ENCODE data around the gene BCL6. TPM values are rescaled to one million over a fixed set of nuclear protein-coding genes. Genes with fewer than 3 reads are reported as not detected.

BCL6 gene
- total RNA-seq, 1 donor from 2014 or later, result 106 TPM

- TF ChIP-seq CTCF (IDR thresholded peaks at IDR 0.05), result no peak
- no peak for ATAC-seq
- H3K4me1 ChIP-seq, result no peaks in the 10 kb centered on the region
- no peaks in the 10 kb centered on the region for H3K27me3 ChIP-seq
- no peak for DNase-seq
- H3K9me3 ChIP-seq, result no peaks in the 10 kb centered on the region
- no peak overlapping the region for H3K4me3 ChIP-seq
- H3K36me3 ChIP-seq, result no peaks in the 10 kb centered on the region
- intact Hi-C loops (cut with DNase I), result no loop called here
- H3K27ac ChIP-seq, result no peak overlapping the region
These were observed 14.3 kb upstream of the BCL6 start for GRCh38 chr3:187759601-187760000.

- no peak overlapping the region for H3K27ac ChIP-seq
- ATAC-seq (no peak), DNase-seq (no peak)
- intact Hi-C loops (cut with DNase I), result no loop called here
- H3K36me3 ChIP-seq, result no peaks in the 10 kb centered on the region
- no peaks in the 10 kb centered on the region for H3K4me1 ChIP-seq
- no peak overlapping the region for H3K4me3 ChIP-seq
- no peaks in the 10 kb centered on the region for H3K9me3 ChIP-seq
- no peaks in the 10 kb centered on the region for H3K27me3 ChIP-seq
- TF ChIP-seq CTCF (IDR thresholded peaks at IDR 0.05), result no peak
These were observed 13.2 kb upstream of the BCL6 start for GRCh38 chr3:187758318-187758955.

GRCh38 chr3:187753516-187753915 is 8.2 kb upstream of the BCL6 start:
- intact Hi-C loops (cut with DNase I), result no loop called here
- Histone ChIP-seq H3K4me3 (no peak overlapping the region), H3K4me1 (peaks cover 14% of the 10 kb centered on the region), H3K27ac (no peak overlapping the region), H3K36me3 (no peaks in the 10 kb centered on the region), H3K9me3 (no peaks in the 10 kb centered on the region), H3K27me3 (no peaks in the 10 kb centered on the region)
- DNase-seq (no peak), ATAC-seq (no peak)
- TF ChIP-seq CTCF (IDR thresholded peaks at IDR 0.05), result no peak

- ATAC-seq (peak; percentile 1), DNase-seq (no peak)
- peaks cover 31% of the 10 kb centered on the region for H3K4me1 ChIP-seq
- H3K9me3 ChIP-seq, result no peaks in the 10 kb centered on the region
- intact Hi-C loops (cut with DNase I), result no loop called here
- peak overlapping the region; percentile 33 for H3K27ac ChIP-seq
- peak overlapping the region; percentile 29 for H3K4me3 ChIP-seq
- no peak for TF ChIP-seq CTCF (IDR thresholded peaks at IDR 0.05)
- H3K36me3 ChIP-seq, result no peaks in the 10 kb centered on the region
- H3K27me3 ChIP-seq, result no peaks in the 10 kb centered on the region
These were observed 5.3 kb upstream of the BCL6 start for GRCh38 chr3:187750513-187751123.

GRCh38 chr3:187750006-187750512 is 4.8 kb upstream of the BCL6 start:
- Histone ChIP-seq H3K36me3 (no peaks in the 10 kb centered on the region), H3K27me3 (no peaks in the 10 kb centered on the region), H3K4me1 (peaks cover 31% of the 10 kb centered on the region), H3K27ac (peak overlapping the region; percentile 33), H3K4me3 (peak overlapping the region; percentile 29), H3K9me3 (no peaks in the 10 kb centered on the region)
- DNase-seq (peak; percentile 88), ATAC-seq (peak; percentile 78)
- intact Hi-C loops (cut with DNase I), result no loop called here
- TF ChIP-seq CTCF (IDR thresholded peaks at IDR 0.05), result no peak

Data from upper lobe of right lung (tissue), 1 donor.